H1 (cell line): ENCODE measurements around the gene PPP1CB. TPM values are rescaled to one million over a fixed set of nuclear protein-coding genes. Genes with fewer than 3 reads are reported as not detected.

Source experiments
- CHD7 ChIP-seq: fragments of 300-600 bp; sonication (generic); IDR thresholded peaks from 2 replicates; pipeline ENCODE4 v1.7.1; 2012; ENCODE audit warnings: low read length, moderate library complexity, mild to moderate bottlenecking, inconsistent platforms; ENCODE audit not compliant: insufficient replicate concordance
- JUN ChIP-seq: IDR thresholded peaks from 2 replicates; pipeline ENCODE4 v1.6.1; 2011; ENCODE audit warnings: low read depth, mild to moderate bottlenecking, improper control_type of control experiment, low read length
- KDM1A ChIP-seq: fragments of 200-600, 300-600 bp; sonication (generic); IDR thresholded peaks from 2 replicates; pipeline ENCODE4 v1.7.1; 2016; ENCODE audit warnings: mild to moderate bottlenecking, low read length, borderline replicate concordance
- TAF1 ChIP-seq: IDR thresholded peaks from 2 replicates; pipeline ENCODE4 v1.6.1; 2011; ENCODE audit warnings: mild to moderate bottlenecking, low read depth, low read length
- TEAD4 ChIP-seq: IDR thresholded peaks from 2 replicates; pipeline ENCODE4 v1.6.1; 2012; ENCODE audit warnings: low read depth, low read length, inconsistent platforms, mixed read lengths
- polyA plus RNA-seq, 7 experiments: library from polyadenylated mRNA; depleted of rRNA in 3 of 7; stranded (reverse) in 5 of 7; unstranded in 2 of 7; fragments of >200 nt in 5 of 7; fragments of 200-250 nt in 2 of 7; gene quantifications; 1 replicate in 5 of 7; 2 replicates in 1 of 7; 4 replicates in 1 of 7; pipeline versions ENCODE4 v1.2.1 to v1.2.3, GENCODE V29; 2011 to 2013; ENCODE audit warnings: missing spikeins in 2 of 7, mixed read lengths in 2 of 7
- total RNA-seq: library from RNA; stranded (reverse); fragmentation: NEBNext Ultra II Directional; extraction: Animal tissue kit (Norgen Biotek cat#: 25700); gene quantifications from 2 replicates; pipeline ENCODE4 v1.2.1, GENCODE V29; 2021

PPP1CB gene
- total and polyA plus RNA-seq, 2 of the 8 experiments (the other 6 are each of a cell fraction or from before 2014, with no cell fraction given) = 30.7 to 158 TPM

DNA sequence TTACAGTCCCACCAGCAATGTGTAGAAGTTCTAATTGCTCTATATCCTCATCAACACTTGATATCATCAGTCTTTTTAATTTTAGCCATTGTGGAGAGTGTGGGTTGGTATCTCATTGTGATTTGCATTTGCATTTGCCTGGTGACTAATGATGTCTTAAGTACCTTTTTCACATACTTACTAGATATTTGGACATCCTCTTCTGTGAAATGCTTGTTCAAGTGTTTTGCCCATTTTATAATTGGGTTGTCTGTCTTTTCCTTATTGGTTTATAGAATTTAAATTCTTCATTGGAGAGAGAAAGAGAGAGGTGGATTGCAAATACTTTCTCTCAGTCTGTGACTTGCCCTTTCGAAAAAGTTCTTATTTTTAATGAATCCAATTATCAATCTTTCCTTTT is 14.0 kb upstream of the PPP1CB start (continued):
- TF ChIP-seq CHD7 (no peak), TAF1 (no peak), TEAD4 (no peak), KDM1A (no peak), JUN (no peak)
